GM21576 (cell line): ENCODE results near the gene REG1B.

Experiments
- ATAC-seq: cut with Tn5 transposase; IDR thresholded peaks from one replicate; pipeline ENCODE4 v1.9.1; 2021; ENCODE audit warnings: mild to moderate bottlenecking, moderate library complexity; ENCODE audit not compliant: unreplicated experiment

Gene REG1B, protein sequence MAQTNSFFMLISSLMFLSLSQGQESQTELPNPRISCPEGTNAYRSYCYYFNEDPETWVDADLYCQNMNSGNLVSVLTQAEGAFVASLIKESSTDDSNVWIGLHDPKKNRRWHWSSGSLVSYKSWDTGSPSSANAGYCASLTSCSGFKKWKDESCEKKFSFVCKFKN

DNA sequence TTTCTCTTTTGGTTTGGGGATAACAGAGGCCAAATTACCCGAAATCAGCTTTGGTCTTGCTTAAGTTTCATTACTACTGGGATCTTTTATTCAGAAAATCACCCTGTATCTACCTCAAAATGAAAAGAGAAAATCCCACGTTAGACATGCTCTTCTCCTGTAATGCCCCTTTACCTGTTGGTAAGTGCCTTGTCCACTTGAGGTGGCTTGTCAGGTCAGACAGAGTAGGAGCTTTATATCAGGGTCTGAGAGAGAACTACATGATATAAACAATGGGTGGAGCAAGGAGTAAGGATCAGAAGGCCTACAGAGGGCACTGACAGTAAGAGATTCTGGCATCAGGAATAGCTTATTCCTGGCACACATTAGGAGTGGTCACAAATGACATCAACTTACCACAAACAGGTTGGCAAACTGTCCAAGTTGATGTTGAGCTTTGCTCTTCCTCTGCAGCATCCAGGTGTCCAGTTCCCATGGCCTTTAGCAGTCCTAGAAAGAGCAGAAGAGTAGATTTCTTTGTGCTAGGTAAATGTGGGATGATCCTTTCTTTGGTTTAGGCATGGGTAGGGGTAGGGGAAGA, at the start of gene REG1B:
Gene REG1B (minus strand): TSS at position 209 of the 580 bp plus-strand sequence. CDS start 381 bp downstream, outside the sequence.
- no peak for ATAC-seq

DNA sequence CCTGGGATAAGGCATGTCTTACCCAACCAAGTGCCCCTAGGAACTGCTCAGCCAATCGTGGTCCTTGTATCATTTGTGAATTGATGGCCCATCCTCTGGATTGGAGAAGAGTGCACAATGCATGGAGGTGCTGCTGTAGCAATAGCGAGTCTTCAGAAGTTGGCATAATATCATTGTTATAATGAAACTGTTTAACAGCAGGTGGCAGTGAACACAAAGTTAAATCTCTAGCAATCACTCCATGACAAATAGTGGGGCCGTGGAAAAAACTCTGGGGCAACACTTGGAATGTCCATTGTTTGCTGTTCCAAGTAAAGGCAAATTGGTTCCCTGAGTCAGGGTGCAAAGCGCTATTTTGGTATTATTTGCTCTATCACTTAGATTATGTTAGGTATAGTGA, 43.9 kb upstream of the REG1B start:
- no peak for ATAC-seq

DNA sequence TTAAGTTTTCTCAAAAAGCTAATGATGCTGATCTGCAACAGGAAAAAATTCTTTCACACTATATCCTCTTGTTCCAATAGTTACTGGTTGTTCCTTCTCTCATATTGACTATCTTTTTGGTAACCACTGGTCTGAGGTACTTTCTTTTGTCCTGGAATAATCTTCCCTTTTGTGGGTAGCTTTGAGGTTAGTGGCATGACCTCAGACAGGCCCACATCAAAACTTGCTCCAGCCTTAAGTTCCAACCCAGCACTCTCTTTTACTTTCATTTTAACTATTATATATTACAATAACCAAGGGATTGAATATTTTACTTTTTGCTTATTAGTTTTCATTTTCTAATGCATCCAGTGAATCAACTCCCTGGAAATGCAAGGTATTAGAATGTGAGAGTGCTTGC, 42.0 kb upstream of the REG1B start:
- ATAC-seq = no peak

DNA sequence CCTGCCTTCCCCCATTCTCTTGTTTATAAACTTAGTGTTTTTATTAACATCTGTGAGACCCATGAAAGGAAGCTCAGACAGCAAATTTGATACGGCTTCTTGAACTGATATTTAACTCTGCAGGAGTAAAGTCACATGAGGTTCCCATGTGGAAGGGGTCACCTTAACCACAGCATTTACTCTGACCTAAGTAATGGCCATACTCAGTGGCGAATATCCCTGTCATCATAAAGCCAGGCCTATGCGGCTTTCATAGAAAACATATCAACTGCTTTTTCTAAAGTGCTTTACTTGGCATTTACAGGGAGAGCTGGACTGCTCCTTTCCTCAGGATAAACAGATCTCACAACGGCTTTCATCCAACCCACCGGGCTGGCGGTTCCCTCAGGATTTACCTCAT, 41.5 kb upstream of the REG1B start:
- ATAC-seq = no peak

DNA sequence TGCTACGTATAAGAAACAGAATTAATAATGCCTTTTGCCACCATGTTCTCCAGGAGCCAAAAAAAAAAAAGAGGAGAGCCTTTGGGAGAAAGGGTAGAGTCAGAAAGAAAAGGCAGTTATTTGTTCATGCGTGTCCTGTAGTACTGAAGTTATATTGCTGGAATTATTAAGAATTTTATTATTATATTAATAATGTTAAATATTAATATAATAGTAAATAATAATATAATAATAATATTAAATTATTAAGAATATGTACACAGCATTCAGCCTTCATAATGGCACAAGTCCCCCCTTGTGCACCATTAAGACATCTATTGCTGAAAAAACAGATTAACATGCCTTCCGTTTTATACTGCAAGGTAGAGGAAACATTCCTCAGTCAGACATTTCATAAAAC, 40.6 kb upstream of the REG1B start:
- no peak for ATAC-seq

DNA sequence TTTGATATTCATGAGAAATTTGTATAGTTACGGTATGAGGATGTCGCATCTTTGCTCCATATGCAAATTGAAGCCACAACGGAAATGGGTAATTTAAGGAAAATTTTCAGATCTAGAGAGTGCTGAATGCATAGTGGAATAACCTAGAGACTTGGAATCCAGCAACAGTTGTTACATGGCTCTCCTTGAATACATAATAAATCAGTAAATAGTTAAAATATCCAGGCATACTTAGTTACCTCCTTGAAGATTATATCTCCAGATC, 37.9 kb upstream of the REG1B start:
- ATAC-seq = no peak

DNA sequence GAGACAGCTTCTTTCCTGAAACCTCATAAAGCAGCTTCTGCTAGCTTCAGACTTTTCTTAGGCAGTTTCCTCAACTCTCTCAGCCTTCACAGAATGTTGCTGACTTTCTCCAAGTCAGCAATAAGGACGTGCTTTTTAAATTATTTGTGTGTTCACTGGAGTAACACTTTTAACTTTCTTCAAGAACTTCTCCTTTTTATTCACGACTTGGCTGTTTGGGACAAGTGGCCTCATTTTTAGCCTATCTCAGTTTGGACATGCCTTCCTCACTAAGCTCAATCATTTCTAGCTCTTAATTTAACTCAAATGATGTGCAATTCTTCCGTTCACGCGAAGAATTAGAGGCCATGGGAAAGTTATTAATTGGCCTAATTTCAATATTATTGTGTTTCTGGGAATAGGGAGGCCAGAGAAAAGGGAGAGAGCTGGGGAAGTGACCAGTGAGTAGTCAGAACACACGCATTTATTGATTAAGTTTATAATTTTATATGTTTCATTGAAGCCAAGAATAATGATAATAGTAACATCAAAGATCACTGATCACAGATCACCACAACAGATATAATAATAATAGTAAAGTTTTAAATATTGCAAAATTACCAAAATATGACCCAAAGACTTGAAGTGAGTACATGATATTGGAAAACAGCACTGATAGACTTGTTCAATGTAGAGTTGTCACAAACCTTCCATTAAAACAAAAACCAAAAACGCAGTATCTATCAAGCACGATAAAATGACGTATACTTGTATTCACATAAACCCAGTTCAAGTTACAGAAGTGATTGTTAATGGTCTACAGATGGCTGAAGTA, 37.3 kb upstream of the REG1B start:
- no peak for ATAC-seq

DNA sequence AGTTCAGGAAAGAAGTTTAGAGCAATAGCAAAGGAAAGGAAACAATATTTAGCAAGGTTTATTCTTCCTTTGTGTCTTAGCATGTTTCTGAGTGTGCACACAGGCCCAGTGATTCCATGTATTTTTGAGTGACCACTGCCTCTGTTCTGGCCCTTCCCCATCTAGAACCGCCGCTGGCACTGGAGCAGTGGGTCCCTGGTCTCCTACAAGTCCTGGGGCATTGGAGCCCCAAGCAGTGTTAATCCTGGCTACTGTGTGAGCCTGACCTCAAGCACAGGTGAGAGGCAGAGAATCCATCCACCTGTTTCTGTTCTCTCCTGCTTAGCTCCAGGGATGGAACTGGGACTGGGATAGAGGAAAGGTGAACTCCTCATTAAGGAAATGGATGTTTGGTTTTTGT, 34.9 kb upstream of the REG1B start:
- no peak for ATAC-seq

DNA sequence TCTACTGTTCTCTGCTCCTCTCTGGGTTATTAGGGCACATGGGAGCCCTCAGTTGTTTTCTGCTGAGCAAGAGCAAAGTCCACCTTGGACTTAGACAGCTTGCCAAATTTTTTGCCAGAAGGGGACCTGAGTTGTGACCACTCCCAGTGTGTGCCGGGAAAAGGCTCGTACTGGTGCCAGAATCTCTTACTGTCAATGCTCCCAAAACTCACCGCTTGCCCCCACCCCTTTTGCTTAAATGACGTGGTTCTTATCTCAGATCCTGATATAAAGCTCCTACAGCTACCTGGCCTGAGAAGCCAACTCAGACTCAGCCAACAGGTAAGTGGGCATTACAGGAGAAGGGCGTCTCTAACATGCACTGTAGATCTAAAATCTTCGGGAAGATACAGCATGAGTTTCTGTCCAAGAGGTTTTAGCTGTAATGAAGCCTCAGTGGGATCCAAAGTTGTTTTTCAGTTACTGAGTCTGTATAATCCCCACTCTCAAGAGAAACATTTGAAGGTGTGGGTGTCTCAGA, 32.5 kb upstream of the REG1B start, which contains the start of gene REG1A:
Gene REG1A (plus strand): TSS at position 295 of the 520 bp plus-strand sequence. CDS start 374 bp downstream, outside the sequence.
- no peak for ATAC-seq

DNA sequence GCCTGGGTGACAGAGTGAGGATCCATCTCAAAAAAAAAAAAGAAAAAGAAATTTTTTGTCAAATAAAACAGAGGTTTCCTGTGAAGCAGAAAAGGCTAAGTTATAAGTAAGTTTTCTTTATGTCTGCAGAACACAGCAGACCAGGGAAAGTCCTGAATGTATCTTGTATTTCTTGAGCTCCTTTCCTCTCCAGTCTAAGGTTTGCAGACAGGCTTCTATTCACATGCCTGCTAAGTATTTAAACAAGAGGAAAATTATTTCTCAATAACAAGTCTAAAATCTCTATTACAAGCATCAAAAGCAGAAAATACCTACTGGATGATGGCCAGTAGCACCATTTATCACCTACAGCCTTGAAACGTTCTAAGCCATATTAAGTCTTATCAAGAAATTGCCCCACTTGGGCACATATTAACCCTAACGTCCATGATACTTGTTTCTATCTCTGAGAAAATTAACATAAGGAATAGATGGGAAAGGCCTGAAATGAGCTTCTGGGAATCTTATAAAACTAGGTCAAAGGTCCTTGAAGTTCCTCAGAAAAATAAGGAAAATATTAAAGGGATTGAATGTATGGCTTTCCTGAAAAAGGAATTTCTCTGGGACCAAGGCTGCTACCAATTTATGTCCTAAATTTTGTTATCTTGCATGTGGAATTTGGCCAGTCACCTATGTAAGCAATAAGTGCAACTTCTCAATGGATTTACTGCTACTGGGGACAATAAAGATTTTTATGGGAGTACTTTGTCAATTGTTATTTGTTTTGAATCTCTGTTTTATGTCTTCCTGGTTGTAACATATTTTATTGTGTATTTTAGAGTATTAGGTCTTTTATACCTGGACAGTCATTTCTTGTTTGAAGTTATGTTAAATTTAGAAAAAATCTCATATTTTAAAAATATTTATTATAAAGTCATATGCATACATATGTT, 29.5 kb upstream of the REG1B start:
- ATAC-seq = no peak

DNA sequence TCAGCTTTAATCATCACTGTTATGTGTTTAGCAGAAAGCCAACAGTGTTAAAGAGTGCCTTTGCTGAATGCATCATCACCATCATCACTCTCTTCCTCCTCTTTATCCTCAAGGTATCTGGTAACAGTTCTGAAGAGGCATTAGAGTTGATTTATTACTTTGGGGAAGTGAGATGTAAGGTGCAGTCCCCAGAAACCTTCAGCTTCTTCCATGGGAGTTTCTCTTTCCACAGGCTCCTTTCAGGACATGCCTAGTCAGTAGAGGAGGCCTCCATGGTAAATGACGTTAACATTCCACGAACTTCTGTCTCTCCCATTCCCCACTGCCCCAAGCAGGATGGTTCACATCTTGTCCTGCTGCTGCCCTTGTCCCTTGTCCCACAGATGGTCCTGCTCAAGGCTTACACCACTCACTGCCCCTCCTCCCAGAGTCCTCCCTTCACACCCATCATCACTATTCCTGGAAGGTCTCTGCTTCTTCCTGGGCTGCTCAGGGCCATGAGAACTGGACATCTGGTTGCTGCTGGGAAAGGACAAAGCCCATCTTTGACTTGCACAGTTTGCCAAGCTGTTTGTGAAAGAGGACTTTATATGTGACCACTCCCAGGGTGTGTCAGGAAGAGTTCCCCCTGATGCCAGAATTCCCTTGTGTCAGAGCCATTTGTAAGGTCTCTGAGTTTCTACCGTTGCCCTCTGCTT, 27.2 kb upstream of the REG1B start:
- no peak for ATAC-seq

DNA sequence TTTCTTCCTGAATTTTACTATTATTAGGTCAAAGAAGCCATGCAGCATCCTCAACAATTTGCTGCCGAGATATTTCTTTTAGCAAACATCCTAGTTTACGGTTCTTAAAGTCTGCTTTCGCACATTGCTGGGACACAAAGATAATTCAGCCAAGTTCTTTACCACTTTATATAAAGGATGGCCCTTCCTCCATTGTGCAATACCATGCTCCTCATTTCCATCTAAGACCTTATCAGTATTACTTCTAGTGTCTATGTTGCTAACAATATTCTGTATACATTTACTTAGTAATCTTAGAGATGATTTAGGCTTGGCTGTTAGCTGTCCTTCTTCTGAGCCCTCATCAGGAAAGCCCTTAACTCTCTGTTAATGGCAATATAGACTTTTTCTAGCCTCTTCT, 24.5 kb upstream of the REG1B start:
- ATAC-seq = no peak

DNA sequence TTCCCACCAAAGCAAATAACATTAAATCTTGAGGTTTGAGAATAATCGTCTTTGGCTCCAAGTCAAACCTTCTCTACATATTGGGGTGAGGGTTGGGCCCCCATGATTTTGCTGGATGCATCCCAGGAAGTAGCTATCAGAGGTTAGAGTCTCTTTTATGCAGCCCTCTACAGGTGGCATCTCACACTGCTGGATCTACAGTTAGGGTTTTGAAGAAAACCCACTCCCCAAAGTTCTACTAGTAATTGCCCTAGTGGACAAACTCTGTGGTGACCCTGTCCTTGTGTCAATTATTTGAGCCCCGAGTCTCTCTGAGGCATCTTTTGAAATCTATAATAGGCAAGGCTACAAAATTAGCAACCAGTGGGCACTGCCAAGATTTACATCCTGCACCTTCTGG, 17.5 kb upstream of the REG1B start:
- no peak for ATAC-seq

DNA sequence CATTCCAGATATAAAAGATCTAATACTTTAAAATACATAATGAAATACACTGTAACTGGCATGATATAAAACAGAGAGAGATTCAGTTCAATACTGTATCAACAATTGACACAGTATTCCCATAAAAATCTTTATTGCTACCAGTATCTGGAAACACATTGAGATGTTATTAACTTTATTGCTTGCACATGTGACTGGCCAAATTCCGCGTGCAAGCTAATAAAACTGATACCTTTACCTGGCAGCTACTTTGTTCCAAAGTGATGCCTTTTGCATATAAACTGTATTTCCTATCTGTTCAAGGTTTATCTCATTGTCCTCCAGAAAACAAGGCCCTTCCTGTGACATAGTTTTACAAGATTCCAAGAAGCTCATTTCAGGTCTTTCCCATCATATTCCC, 15.4 kb upstream of the REG1B start:
- ATAC-seq = no peak

DNA sequence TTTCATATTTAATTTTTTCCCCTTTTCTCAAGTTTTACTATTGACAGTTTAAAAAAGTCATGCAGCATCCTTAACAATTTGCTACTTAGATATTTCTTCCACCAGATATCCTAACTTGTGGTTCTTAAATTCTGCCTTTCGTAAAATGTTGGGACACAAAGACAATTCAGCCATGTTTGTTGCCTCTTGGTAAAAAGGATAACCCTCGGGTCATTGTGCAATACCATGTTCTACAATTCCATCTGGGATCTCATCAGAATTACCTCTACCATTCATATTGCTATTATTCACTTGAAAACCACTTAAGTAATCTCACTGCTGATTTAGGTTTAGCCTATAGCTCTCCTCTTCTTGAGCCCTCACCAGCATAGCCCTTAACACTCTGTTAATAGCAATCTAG, 13.2 kb upstream of the REG1B start:
- ATAC-seq = no peak

DNA sequence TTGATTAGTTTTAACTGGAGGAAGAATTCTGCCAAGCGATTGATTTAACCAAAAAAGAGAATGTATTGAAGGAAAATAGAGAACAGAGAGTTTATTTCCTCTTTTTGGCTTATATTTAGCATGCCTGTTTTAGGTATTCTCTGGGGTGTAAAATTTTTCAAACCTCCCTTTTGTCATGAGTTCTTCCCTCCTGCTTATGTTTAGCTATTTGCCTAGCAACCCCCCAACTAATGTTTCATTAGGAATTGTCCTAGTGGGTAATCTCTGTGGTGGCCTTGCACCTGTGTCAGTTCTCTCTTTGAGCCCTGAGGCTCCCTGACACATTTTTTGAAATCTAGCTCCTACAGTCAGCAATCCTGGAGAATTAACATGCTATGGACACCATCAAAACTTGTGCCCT, 12.5 kb upstream of the REG1B start:
- ATAC-seq = no peak

DNA sequence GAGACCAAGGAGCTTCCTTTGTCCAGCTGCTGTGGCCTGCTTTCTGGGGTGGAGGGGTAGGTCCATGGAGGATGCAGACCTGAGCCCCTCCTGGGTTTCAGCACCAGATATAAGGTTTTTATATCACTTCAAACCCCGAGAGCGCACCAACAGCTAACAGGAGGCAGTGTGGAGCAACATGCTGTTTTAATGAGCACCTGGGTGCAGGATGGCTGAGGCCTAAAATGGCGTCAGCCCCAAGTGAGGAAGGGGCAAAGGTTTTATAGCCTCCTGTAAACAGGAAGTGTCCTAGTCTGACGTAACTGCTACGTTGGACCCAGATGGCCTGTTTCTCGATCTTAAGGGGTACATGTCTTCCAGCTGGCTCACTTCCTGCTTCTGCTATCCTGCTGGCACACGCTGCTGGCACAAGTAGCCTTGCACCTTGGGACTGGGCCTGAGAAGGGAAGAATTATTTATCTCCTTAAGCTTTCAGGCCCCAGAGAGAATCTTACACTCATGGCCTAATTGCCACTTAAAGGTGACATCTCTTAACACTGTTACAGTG, 11.4 kb upstream of the REG1B start:
- ATAC-seq = no peak

DNA sequence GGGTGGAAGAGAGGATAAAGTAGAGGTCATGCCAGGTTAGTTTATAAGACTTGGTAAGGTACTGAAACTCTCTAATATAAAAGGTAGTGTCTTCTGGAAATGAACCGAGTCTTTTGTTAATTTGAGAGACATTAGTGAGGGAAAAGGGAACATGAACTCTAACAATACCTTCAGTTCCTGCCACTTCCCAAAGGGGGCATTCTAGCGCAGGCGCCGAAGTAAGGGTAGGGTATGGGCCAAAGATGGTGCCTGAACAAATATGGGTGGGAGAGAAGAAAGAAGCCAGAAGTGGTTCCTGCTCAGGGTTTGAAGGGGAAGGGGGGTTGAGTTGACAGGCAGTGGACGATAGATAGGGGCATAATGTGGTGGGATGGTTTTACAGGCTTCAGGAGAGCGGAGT, 10.1 kb upstream of the REG1B start:
- ATAC-seq = no peak

DNA sequence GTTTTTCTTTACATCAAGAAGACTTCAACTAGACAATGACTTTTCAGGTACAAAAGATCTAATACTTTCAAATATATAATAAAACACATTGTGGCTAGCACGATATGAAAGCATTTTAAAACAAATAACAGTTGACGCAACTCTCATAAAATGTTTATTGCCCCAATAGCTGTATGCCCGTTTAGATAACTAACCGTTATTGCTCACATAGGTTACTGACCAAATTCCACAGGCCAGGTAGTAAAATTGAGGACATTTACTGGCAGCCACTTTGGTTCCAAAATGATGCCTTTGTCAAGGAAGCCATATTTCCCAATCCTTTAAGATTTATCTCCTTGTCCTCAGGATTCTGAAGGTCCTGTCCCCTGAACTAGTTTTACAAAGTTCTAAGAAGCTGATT, 2.9 kb upstream of the REG1B start:
- ATAC-seq = no peak

DNA sequence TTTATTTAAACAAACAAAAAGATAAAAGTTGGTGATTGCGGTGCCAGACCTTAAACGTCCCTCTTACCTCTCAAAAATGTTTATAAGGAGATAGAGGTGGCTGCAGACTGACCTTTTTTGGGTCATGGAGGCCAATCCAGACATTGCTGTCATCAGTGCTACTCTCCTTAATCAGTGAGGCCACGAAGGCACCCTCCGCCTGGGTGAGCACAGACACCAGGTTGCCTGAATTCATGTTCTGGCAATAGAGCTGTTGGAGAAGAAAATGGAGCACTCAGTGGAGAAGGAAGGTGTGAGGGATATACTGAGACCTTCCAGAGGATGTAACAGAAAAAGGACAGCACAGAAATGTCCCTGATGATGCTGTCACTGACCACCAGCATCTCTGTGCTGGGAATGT, 1.5 kb downstream of the REG1B start:
- no peak for ATAC-seq
